OCI-LY1 (cell line): ENCODE results near the gene SIK3.

Source experiments
- H2AFZ ChIP-seq: fragments of 200-600 bp; sonication (generic), shearing (Covaris generic); 2 replicates; pipeline ENCODE4 v1.6.0; 2014; ENCODE audit warnings: antibody characterized with exemption, mild to moderate bottlenecking, low read length
- H3F3A ChIP-seq: fragments of 200-600 bp; sonication (generic), shearing (Covaris generic); 2 replicates; pipeline ENCODE4 v1.6.0; 2014; ENCODE audit warnings: mild to moderate bottlenecking, antibody characterized with exemption, low read length, moderate library complexity; ENCODE audit not compliant: insufficient read depth
- H3K27ac ChIP-seq: fragments of 200-600 bp; sonication (generic); 2 replicates; pipeline ENCODE4 v1.5.1; 2014; ENCODE audit warnings: low read length, mixed run types, mild to moderate bottlenecking, low read depth; ENCODE audit not compliant: poor library complexity, severe bottlenecking
- H3K27me3 ChIP-seq: fragments of 200-600 bp; sonication (generic); 2 replicates; pipeline ENCODE4 v1.6.0; 2014; ENCODE audit warnings: antibody characterized with exemption, mild to moderate bottlenecking, low read length, moderate library complexity; ENCODE audit not compliant: insufficient read depth
- H3K36me3 ChIP-seq: fragments of 200-600 bp; sonication (generic); 2 replicates; pipeline ENCODE4 v1.6.1; 2014; ENCODE audit warnings: mild to moderate bottlenecking, antibody characterized with exemption, low read length, moderate library complexity, mixed read lengths; ENCODE audit not compliant: insufficient read depth
- H3K4me1 ChIP-seq: fragments of 200-600 bp; sonication (generic); 2 replicates; pipeline ENCODE4 v1.5.1; 2014; ENCODE audit warnings: mild to moderate bottlenecking, low read length, moderate library complexity; ENCODE audit not compliant: insufficient read depth, severe bottlenecking
- H3K4me2 ChIP-seq: fragments of 200-600 bp; sonication (generic), shearing (Covaris generic); 2 replicates; pipeline ENCODE4 v1.6.1; 2014; ENCODE audit warnings: low read length
- H3K4me3 ChIP-seq: fragments of 200-600 bp; sonication (generic); 2 replicates; pipeline ENCODE4 v1.5.1; 2014; ENCODE audit warnings: low read length, low read depth, mild to moderate bottlenecking, mixed read lengths; ENCODE audit not compliant: poor library complexity, severe bottlenecking
- H3K79me2 ChIP-seq: fragments of 200-600 bp; shearing (Covaris generic); 2 replicates; pipeline ENCODE4 v1.6.1; 2016; ENCODE audit warnings: mixed run types, low read length, mixed read lengths; ENCODE audit not compliant: insufficient read depth
- H3K9ac ChIP-seq: fragments of 200-600 bp; sonication (generic), shearing (Covaris generic); 2 replicates; pipeline ENCODE4 v1.6.1; 2014; ENCODE audit warnings: mild to moderate bottlenecking, low read length, mixed read lengths
- H3K9me2 ChIP-seq: fragments of 200-600 bp; sonication (generic), shearing (Covaris generic); 2 replicates; pipeline ENCODE4 v1.6.1; 2014; ENCODE audit warnings: low read depth, mild to moderate bottlenecking, low read length, mixed read lengths
- H3K9me3 ChIP-seq: fragments of 200-600 bp; shearing (Covaris generic); 2 replicates; pipeline ENCODE4 v1.6.1; 2014; ENCODE audit warnings: low read length, mixed read lengths
- H4K20me1 ChIP-seq: fragments of 200-600 bp; sonication (generic), shearing (Covaris generic); 2 replicates; pipeline ENCODE4 v1.6.0; 2016; ENCODE audit warnings: mild to moderate bottlenecking, low read length; ENCODE audit not compliant: insufficient read depth
- EZH2 ChIP-seq: fragments of 200-600 bp; sonication (generic), shearing (Covaris generic); IDR thresholded peaks from 2 replicates; pipeline ENCODE4 v1.8.0; 2017; ENCODE audit warnings: borderline replicate concordance, mixed run types, mild to moderate bottlenecking, antibody characterized with exemption, low read length, moderate library complexity, mixed read lengths
- TF ChIP-seq, protein P1 (sequence below): fragments of 200-600 bp; sonication (generic), shearing (Covaris generic); IDR thresholded peaks from 2 replicates; pipeline ENCODE4 v1.5.1; 2017; ENCODE audit warnings: mild to moderate bottlenecking, antibody characterized with exemption, low read length, moderate library complexity, mixed read lengths

SIK3 gene

DNA sequence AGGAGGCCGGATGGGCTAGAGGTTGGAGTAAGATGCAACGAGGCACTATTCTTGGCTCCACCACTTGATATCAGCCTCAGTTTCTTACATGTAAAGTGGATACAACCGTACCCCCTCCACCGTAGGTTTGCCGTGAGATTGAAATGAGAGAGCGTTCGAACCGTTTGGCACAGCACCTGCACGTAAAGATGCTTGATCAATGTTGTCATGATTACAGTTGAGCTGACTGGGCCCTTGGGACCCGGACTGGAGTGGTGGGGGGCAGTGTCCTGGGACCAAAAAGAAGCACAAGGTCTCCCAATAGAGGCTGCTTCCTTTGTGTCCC is 264.8 kb downstream of the SIK3 start:
- Histone ChIP-seq H3K9me2 (no peaks in the 10 kb centered on the region), H3K36me3 (no peaks in the 10 kb centered on the region), H4K20me1 (no peaks in the 10 kb centered on the region), H3K79me2 (no peaks in the 10 kb centered on the region), H3F3A (no peaks in the 10 kb centered on the region), H3K27ac (no peak overlapping the region), H3K9ac (no peak overlapping the region), H3K27me3 (no peaks in the 10 kb centered on the region), H3K4me3 (no peak overlapping the region), H3K4me1 (peaks cover 8% of the 10 kb centered on the region), H2AFZ (no peak overlapping the region), H3K4me2 (no peak overlapping the region), H3K9me3 (no peaks in the 10 kb centered on the region)
- TF ChIP-seq, protein P1, sequence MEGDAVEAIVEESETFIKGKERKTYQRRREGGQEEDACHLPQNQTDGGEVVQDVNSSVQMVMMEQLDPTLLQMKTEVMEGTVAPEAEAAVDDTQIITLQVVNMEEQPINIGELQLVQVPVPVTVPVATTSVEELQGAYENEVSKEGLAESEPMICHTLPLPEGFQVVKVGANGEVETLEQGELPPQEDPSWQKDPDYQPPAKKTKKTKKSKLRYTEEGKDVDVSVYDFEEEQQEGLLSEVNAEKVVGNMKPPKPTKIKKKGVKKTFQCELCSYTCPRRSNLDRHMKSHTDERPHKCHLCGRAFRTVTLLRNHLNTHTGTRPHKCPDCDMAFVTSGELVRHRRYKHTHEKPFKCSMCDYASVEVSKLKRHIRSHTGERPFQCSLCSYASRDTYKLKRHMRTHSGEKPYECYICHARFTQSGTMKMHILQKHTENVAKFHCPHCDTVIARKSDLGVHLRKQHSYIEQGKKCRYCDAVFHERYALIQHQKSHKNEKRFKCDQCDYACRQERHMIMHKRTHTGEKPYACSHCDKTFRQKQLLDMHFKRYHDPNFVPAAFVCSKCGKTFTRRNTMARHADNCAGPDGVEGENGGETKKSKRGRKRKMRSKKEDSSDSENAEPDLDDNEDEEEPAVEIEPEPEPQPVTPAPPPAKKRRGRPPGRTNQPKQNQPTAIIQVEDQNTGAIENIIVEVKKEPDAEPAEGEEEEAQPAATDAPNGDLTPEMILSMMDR = no peak
- TF ChIP-seq EZH2 = no peak

DNA sequence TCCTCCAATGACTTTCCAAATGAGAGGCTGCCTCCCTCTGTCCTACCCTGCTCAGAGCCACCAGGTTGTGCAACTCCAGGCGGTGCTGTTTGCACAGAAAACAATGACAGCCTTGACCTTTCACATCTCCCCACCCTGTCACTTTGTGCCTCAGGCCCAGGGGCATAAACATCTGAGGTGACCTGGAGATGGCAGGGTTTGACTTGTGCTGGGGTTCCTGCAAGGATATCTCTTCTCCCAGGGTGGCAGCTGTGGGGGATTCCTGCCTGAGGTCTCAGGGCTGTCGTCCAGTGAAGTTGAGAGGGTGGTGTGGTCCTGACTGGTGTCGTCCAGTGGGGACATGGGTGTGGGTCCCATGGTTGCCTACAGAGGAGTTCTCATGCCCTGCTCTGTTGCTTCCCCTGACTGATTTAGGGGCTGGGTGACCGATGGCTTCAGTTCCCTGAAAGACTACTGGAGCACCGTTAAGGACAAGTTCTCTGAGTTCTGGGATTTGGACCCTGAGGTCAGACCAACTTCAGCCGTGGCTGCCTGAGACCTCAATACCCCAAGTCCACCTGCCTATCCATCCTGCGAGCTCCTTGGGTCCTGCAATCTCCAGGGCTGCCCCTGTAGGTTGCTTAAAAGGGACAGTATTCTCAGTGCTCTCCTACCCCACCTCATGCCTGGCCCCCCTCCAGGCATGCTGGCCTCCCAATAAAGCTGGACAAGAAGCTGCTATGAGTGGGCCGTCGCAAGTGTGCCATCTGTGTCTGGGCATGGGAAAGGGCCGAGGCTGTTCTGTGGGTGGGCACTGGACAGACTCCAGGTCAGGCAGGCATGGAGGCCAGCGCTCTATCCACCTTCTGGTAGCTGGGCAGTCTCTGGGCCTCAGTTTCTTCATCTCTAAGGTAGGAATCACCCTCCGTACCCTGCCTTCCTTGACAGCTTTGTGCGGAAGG is 265.6 kb downstream of the SIK3 start:
- H3K4me3 ChIP-seq = no peak overlapping the region
- H3K4me1 ChIP-seq = peaks cover 8% of the 10 kb centered on the region

DNA sequence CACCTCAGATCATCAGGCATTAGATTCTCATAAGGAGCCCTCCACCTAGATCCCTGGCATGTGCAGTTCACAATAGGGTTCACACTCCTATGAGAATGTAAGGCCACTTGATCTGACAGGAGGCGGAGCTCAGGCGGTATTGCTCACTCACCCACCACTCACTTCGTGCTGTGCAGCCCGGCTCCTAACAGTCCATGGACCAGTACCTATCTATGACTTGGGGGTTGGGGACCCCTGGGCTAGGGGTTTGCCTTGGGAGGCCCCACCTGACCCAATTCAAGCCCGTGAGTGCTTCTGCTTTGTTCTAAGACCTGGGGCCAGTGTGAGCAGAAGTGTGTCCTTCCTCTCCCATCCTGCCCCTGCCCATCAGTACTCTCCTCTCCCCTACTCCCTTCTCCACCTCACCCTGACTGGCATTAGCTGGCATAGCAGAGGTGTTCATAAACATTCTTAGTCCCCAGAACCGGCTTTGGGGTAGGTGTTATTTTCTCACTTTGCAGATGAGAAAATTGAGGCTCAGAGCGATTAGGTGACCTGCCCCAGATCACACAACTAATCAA is 266.4 kb downstream of the SIK3 start:
- H3K79me2 ChIP-seq = no peaks in the 10 kb centered on the region
- no peaks in the 10 kb centered on the region for H3K9me2 ChIP-seq
- H3K27me3 ChIP-seq = no peaks in the 10 kb centered on the region

More for the DNA sequence above, 265.6 kb downstream of the SIK3 start:
- Histone ChIP-seq H2AFZ (no peak overlapping the region), H3K27ac (no peak overlapping the region), H3K9me3 (no peaks in the 10 kb centered on the region), H3K9me2 (no peaks in the 10 kb centered on the region), H3F3A (no peaks in the 10 kb centered on the region), H3K79me2 (no peaks in the 10 kb centered on the region), H4K20me1 (no peaks in the 10 kb centered on the region), H3K36me3 (no peaks in the 10 kb centered on the region), H3K27me3 (no peaks in the 10 kb centered on the region), H3K9ac (no peak overlapping the region), H3K4me2 (no peak overlapping the region)
- TF ChIP-seq, protein P1 = peak; percentile 31; the same call in 1 of the 2 replicates
- TF ChIP-seq EZH2 = no peak

More for the DNA sequence above, 266.4 kb downstream of the SIK3 start:
- Histone ChIP-seq H3K4me3 (no peak overlapping the region), H3K9ac (no peak overlapping the region), H3K27ac (no peak overlapping the region), H3K36me3 (no peaks in the 10 kb centered on the region), H3K9me3 (no peaks in the 10 kb centered on the region), H3F3A (no peaks in the 10 kb centered on the region), H3K4me1 (peaks cover 8% of the 10 kb centered on the region), H3K4me2 (no peak overlapping the region), H4K20me1 (no peaks in the 10 kb centered on the region), H2AFZ (no peak overlapping the region)
- TF ChIP-seq, protein P1 = no peak
- TF ChIP-seq EZH2 = no peak
